Left ventricle myocardium superior (tissue), 1 donor: ENCODE data around the gene RAB7A. TPM values are rescaled to one million over a fixed set of nuclear protein-coding genes. Genes with fewer than 3 reads are reported as not detected.
"Not testable (repeated sequence)": the region's sequence is repeated elsewhere in the genome, so short reads cannot be mapped to it uniquely, and the experiment has no call there.

Source experiments
- ATAC-seq: fragments of 200-7000 bp; cut with Tn5 transposase; one replicate; pipeline ENCODE4 v1.9.1; 2020; ENCODE audit warnings: mild to moderate bottlenecking, moderate library complexity
- DNase-seq: peaks from one replicate; pipeline ENCODE4 v3.0.0-alpha.2; 2020
- intact Hi-C: fragments of 100-400 bp; cut with micrococcal nuclease; formaldehyde crosslinking; loops from one replicate; pipeline ENCODE4 v1.11.0; 2022
- total RNA-seq: library from RNA; stranded (reverse); fragmentation: NEBNext Ultra II Directional; extraction: Animal tissue kit (Norgen Biotek cat#: 25700); gene quantifications from one replicate; pipeline ENCODE4 v1.2.1, GENCODE V29; 2021
- donor health status: DM: no; HTN: yes; CAD: no; lungs with severe emphysema.

The RAB7A gene
- total RNA-seq, 1 donor from 2014 or later, result 250 TPM

- ATAC-seq (no peak), DNase-seq (no peak)
- intact Hi-C loops, result no loop called here
Measured at GRCh38 chr3:128745742-128746141, 19.8 kb downstream of the RAB7A start.

- no peak for ATAC-seq
- intact Hi-C loops, result no loop called here
- no peak for DNase-seq
Measured at GRCh38 chr3:128746881-128747280, 20.9 kb downstream of the RAB7A start.

GRCh38 chr3:128748557-128748956, 22.6 kb downstream of the RAB7A start:
- intact Hi-C loops, result no loop called here
- ATAC-seq, result no peak
- DNase-seq, result no peak

- intact Hi-C loops, result no loop called here
- ATAC-seq (peak; percentile 19), DNase-seq (no peak)
Measured at GRCh38 chr3:128749035-128749434, 23.1 kb downstream of the RAB7A start.

- ATAC-seq, intact Hi-C loops, DNase-seq: not testable (repeated sequence)
Measured at GRCh38 chr3:128749561-128749960, 23.6 kb downstream of the RAB7A start.

- ATAC-seq (no peak), DNase-seq (no peak)
- intact Hi-C loops, result no loop called here
Measured at GRCh38 chr3:128753715-128754114, 27.7 kb downstream of the RAB7A start.

- DNase-seq (no peak), ATAC-seq (no peak)
- intact Hi-C loops, result no loop called here
Measured at GRCh38 chr3:128760042-128760441, 34.1 kb downstream of the RAB7A start.

GRCh38 chr3:128760881-128761280, 34.9 kb downstream of the RAB7A start:
- DNase-seq (no peak), ATAC-seq (no peak)
- intact Hi-C loops, result no loop called here

- intact Hi-C loops, result no loop called here
- DNase-seq (no peak), ATAC-seq (peak; percentile 50)
Measured at GRCh38 chr3:128761392-128761791, 35.4 kb downstream of the RAB7A start.

- intact Hi-C loops, result no loop called here
- ATAC-seq (peak; percentile 78), DNase-seq (peak; percentile 37)
Measured at GRCh38 chr3:128763967-128764366, 38.0 kb downstream of the RAB7A start.

GRCh38 chr3:128764863-128765262, 38.9 kb downstream of the RAB7A start:
- intact Hi-C loops, result no loop called here
- DNase-seq, result no peak
- no peak for ATAC-seq

GRCh38 chr3:128767094-128767750, 41.2 kb downstream of the RAB7A start:
- intact Hi-C loops, result no loop called here
- DNase-seq (no peak), ATAC-seq (no peak)

GRCh38 chr3:128768471-128768870, 42.5 kb downstream of the RAB7A start:
- no peak for DNase-seq
- no peak for ATAC-seq
- intact Hi-C loops, result no loop called here

- ATAC-seq (no peak), DNase-seq (no peak)
- intact Hi-C loops, result no loop called here
Measured at GRCh38 chr3:128770387-128770786, 44.4 kb downstream of the RAB7A start.

- DNase-seq, ATAC-seq, intact Hi-C loops: not testable (repeated sequence)
Measured at GRCh38 chr3:128773189-128773588, 47.2 kb downstream of the RAB7A start.

- intact Hi-C loops, ATAC-seq, DNase-seq: not testable (repeated sequence)
Measured at GRCh38 chr3:128773592-128773991, 47.6 kb downstream of the RAB7A start.

GRCh38 chr3:128775241-128775640, 49.3 kb downstream of the RAB7A start:
- ATAC-seq, result no peak
- intact Hi-C loops, result no loop called here
- no peak for DNase-seq

GRCh38 chr3:128775906-128776542, 50.0 kb downstream of the RAB7A start:
- ATAC-seq, result no peak
- intact Hi-C loops, result no loop called here
- no peak for DNase-seq

- ATAC-seq (peak; percentile 21), DNase-seq (no peak)
- intact Hi-C loops, result loop anchor here (10.0 kb wide), 1 partner anchor 45 kb away; no protein-coding TSS in a partner anchor
Measured at GRCh38 chr3:128780101-128780837, 54.3 kb downstream of the RAB7A start.

GRCh38 chr3:128781164-128781563, 55.2 kb downstream of the RAB7A start:
- intact Hi-C loops, result loop anchor here (10.0 kb wide), 1 partner anchor 46 kb away; no protein-coding TSS in a partner anchor
- ATAC-seq (no peak), DNase-seq (no peak)
